Parathyroid adenoma (tissue), 2 donors: ENCODE data around the gene MTF1.

Experiments
- H2AFZ ChIP-seq: fragments of 300-600 bp; sonication (generic); one replicate; pipeline ENCODE4 v1.7.0; 2017; ENCODE audit warnings: antibody characterized with exemption, mild to moderate bottlenecking
- H3K27ac ChIP-seq: fragments of 300-600 bp; sonication (generic); one replicate; pipeline ENCODE4 v1.7.0; 2017
- H3K27me3 ChIP-seq: fragments of 300-600 bp; sonication (generic); one replicate; pipeline ENCODE4 v1.7.0; 2017; ENCODE audit warnings: low read length; ENCODE audit not compliant: control insufficient read depth, insufficient read depth
- H3K36me3 ChIP-seq: fragments of 300-600 bp; sonication (generic); one replicate; pipeline ENCODE4 v1.7.0; 2017; ENCODE audit warnings: low read length; ENCODE audit not compliant: control insufficient read depth, insufficient read depth
- H3K4me1 ChIP-seq: fragments of 300-600 bp; sonication (generic); one replicate; pipeline ENCODE4 v1.7.0; 2017; ENCODE audit warnings: control low read depth
- H3K4me2 ChIP-seq: fragments of 300-600 bp; sonication (generic); one replicate; pipeline ENCODE4 v1.7.0; 2017; ENCODE audit warnings: low read length
- H3K4me3 ChIP-seq: fragments of 300-600 bp; sonication (generic); one replicate; pipeline ENCODE4 v1.7.0; 2017; ENCODE audit warnings: low read depth, low read length
- H3K79me2 ChIP-seq: fragments of 300-600 bp; sonication (generic); one replicate; pipeline ENCODE4 v1.7.0; 2017; ENCODE audit warnings: control low read depth
- H3K9ac ChIP-seq: fragments of 300-600 bp; sonication (generic); one replicate; pipeline ENCODE4 v1.7.0; 2017; ENCODE audit warnings: mild to moderate bottlenecking
- H3K9me3 ChIP-seq: fragments of 300-600 bp; sonication (generic); one replicate; pipeline ENCODE4 v1.7.0; 2017; ENCODE audit warnings: low read length; ENCODE audit not compliant: control insufficient read depth
- CTCF ChIP-seq: fragments of 300-600 bp; sonication (generic); IDR thresholded peaks from one replicate; pipeline ENCODE4 v1.7.0; 2017; ENCODE audit warnings: antibody characterized with exemption, mild to moderate bottlenecking
- donor health status: primary hyperparathyroidism.

The MTF1 gene

GRCh38 chr1:37846647-37847339 is 12.6 kb downstream of the MTF1 start:
- Histone ChIP-seq H3K4me2 (no peak overlapping the region), H3K27ac (no peak overlapping the region), H3K4me1 (peaks cover 3% of the 10 kb centered on the region), H3K9me3 (no peaks in the 10 kb centered on the region), H3K4me3 (no peak overlapping the region), H2AFZ (no peak overlapping the region), H3K9ac (no peak overlapping the region), H3K27me3 (no peaks in the 10 kb centered on the region), H3K36me3 (no peaks in the 10 kb centered on the region), H3K79me2 (peaks cover 17% of the 10 kb centered on the region)
- TF ChIP-seq CTCF, result no peak

- Histone ChIP-seq H3K9ac (no peak overlapping the region), H3K36me3 (no peaks in the 10 kb centered on the region), H2AFZ (no peak overlapping the region), H3K4me2 (no peak overlapping the region), H3K4me3 (no peak overlapping the region), H3K4me1 (no peaks in the 10 kb centered on the region), H3K27ac (no peak overlapping the region), H3K27me3 (no peaks in the 10 kb centered on the region), H3K9me3 (no peaks in the 10 kb centered on the region), H3K79me2 (peaks cover 17% of the 10 kb centered on the region)
- TF ChIP-seq CTCF, result no peak
Observed at GRCh38 chr1:37845786-37846185, 13.6 kb downstream of the MTF1 start.

GRCh38 chr1:37845049-37845646 is 14.2 kb downstream of the MTF1 start:
- peaks cover 17% of the 10 kb centered on the region for H3K79me2 ChIP-seq
- no peaks in the 10 kb centered on the region for H3K36me3 ChIP-seq
- no peaks in the 10 kb centered on the region for H3K4me1 ChIP-seq
- no peaks in the 10 kb centered on the region for H3K9me3 ChIP-seq
- H3K4me3 ChIP-seq, result no peak overlapping the region
- H3K27ac ChIP-seq, result no peak overlapping the region
- no peak overlapping the region for H2AFZ ChIP-seq
- no peaks in the 10 kb centered on the region for H3K27me3 ChIP-seq
- H3K9ac ChIP-seq, result no peak overlapping the region
- TF ChIP-seq CTCF, result no peak
- peak overlapping the region; percentile 42 for H3K4me2 ChIP-seq

GRCh38 chr1:37844536-37844935 is 14.9 kb downstream of the MTF1 start:
- Histone ChIP-seq H3K9me3 (no peaks in the 10 kb centered on the region), H3K27me3 (no peaks in the 10 kb centered on the region), H3K9ac (no peak overlapping the region), H3K27ac (no peak overlapping the region), H3K4me3 (no peak overlapping the region), H3K4me1 (no peaks in the 10 kb centered on the region), H3K4me2 (no peak overlapping the region), H2AFZ (no peak overlapping the region), H3K79me2 (peaks cover 16% of the 10 kb centered on the region), H3K36me3 (no peaks in the 10 kb centered on the region)
- no peak for TF ChIP-seq CTCF

GRCh38 chr1:37841652-37842051 is 17.7 kb downstream of the MTF1 start:
- no peaks in the 10 kb centered on the region for H3K9me3 ChIP-seq
- peaks cover 2% of the 10 kb centered on the region for H3K79me2 ChIP-seq
- H3K27ac ChIP-seq, result no peak overlapping the region
- no peak for TF ChIP-seq CTCF
- no peak overlapping the region for H3K9ac ChIP-seq
- H3K4me1 ChIP-seq, result no peaks in the 10 kb centered on the region
- no peak overlapping the region for H3K4me3 ChIP-seq
- no peaks in the 10 kb centered on the region for H3K36me3 ChIP-seq
- no peaks in the 10 kb centered on the region for H3K27me3 ChIP-seq
- no peak overlapping the region for H2AFZ ChIP-seq
- no peak overlapping the region for H3K4me2 ChIP-seq
